Measurements from ENCODE around the gene PKIG.

Gene PKIG

DNA sequence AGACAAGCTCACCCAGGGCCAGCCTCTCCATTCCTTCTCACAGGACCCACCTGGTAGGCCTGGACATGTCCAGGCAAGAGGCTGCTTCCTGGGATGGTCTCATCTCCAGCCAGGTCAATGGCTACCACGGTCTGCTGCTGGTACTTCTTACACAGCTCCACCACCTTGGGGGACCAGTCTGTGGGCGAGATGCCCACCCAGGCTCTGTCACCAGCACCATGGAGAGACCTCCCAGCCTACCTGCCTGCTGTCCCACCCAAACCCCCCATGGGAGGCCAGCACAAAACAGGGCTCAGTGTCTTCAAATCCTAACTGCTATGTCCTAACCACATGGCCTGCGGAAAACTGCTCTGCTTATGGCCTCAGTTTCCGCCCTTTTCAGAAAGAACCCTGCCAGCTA, 41.8 kb downstream of the PKIG start:
- H3K4me3 ChIP-seq (replicated peaks; ENCODE audit: insufficient read depth, low read length), result no peak overlapping the region
- TF ChIP-seq POLR2AphosphoS5 (IDR thresholded peaks at IDR 0.05; ENCODE audit: low read depth) (no peak), SPI1 (IDR thresholded peaks at IDR 0.05; ENCODE audit: borderline replicate concordance, low read depth) (no peak), GABPA (IDR thresholded peaks at IDR 0.05; ENCODE audit: low read depth) (no peak)
- TF ChIP-seq, protein P1, sequence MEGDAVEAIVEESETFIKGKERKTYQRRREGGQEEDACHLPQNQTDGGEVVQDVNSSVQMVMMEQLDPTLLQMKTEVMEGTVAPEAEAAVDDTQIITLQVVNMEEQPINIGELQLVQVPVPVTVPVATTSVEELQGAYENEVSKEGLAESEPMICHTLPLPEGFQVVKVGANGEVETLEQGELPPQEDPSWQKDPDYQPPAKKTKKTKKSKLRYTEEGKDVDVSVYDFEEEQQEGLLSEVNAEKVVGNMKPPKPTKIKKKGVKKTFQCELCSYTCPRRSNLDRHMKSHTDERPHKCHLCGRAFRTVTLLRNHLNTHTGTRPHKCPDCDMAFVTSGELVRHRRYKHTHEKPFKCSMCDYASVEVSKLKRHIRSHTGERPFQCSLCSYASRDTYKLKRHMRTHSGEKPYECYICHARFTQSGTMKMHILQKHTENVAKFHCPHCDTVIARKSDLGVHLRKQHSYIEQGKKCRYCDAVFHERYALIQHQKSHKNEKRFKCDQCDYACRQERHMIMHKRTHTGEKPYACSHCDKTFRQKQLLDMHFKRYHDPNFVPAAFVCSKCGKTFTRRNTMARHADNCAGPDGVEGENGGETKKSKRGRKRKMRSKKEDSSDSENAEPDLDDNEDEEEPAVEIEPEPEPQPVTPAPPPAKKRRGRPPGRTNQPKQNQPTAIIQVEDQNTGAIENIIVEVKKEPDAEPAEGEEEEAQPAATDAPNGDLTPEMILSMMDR (IDR thresholded peaks at IDR 0.05; ENCODE audit: insufficient read depth, low read length), result no peak
- TF ChIP-seq, protein P2, sequence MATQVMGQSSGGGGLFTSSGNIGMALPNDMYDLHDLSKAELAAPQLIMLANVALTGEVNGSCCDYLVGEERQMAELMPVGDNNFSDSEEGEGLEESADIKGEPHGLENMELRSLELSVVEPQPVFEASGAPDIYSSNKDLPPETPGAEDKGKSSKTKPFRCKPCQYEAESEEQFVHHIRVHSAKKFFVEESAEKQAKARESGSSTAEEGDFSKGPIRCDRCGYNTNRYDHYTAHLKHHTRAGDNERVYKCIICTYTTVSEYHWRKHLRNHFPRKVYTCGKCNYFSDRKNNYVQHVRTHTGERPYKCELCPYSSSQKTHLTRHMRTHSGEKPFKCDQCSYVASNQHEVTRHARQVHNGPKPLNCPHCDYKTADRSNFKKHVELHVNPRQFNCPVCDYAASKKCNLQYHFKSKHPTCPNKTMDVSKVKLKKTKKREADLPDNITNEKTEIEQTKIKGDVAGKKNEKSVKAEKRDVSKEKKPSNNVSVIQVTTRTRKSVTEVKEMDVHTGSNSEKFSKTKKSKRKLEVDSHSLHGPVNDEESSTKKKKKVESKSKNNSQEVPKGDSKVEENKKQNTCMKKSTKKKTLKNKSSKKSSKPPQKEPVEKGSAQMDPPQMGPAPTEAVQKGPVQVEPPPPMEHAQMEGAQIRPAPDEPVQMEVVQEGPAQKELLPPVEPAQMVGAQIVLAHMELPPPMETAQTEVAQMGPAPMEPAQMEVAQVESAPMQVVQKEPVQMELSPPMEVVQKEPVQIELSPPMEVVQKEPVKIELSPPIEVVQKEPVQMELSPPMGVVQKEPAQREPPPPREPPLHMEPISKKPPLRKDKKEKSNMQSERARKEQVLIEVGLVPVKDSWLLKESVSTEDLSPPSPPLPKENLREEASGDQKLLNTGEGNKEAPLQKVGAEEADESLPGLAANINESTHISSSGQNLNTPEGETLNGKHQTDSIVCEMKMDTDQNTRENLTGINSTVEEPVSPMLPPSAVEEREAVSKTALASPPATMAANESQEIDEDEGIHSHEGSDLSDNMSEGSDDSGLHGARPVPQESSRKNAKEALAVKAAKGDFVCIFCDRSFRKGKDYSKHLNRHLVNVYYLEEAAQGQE (IDR thresholded peaks at IDR 0.05; ENCODE audit: insufficient replicate concordance, low read depth), result no peak
- H3K27ac ChIP-seq (replicated peaks), result no peak overlapping the region
- no peaks in the 10 kb centered on the region for H3K27me3 ChIP-seq (ENCODE audit: insufficient read depth, poor library complexity, severe bottlenecking)
- DNase-seq (ENCODE audit: low read depth in 1 of 2, low spot score in 1 of 2), result no peak

DNA sequence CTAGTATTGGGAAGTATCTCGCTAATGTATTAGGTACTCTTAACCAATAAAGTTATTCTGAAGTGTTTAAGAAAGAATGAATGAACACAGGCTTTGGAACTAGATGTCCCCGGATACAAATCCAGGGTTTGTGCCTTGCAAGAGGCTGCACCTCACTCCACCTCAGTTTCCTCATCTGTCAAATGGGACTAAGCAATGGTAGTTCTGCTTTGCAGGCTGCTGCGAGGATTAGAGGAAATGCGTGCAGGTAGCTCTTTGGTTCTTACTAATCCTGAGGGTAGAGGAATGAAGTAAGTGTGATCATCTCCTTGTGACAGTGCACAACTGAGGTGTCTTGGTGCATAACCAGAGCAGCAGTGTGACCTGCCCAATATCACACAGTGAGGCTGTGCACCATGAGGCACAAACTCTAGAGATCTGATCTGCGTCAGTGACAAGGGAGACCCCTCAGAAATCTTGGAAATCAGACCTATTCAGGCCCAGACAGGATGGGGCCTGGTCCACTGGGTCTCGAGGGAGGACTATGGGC, 42.4 kb downstream of the PKIG start:
- Histone ChIP-seq H3K4me3 (replicated peaks; ENCODE audit: insufficient read depth, low read length) (no peak overlapping the region), H3K27me3 (ENCODE audit: insufficient read depth, poor library complexity, severe bottlenecking) (no peaks in the 10 kb centered on the region), H3K27ac (replicated peaks) (no peak overlapping the region)
- no peak for DNase-seq (ENCODE audit: low read depth in 1 of 2, low spot score in 1 of 2)
- TF ChIP-seq GABPA (IDR thresholded peaks at IDR 0.05; ENCODE audit: low read depth) (no peak), POLR2AphosphoS5 (IDR thresholded peaks at IDR 0.05; ENCODE audit: low read depth) (no peak), SPI1 (IDR thresholded peaks at IDR 0.05; ENCODE audit: borderline replicate concordance, low read depth) (no peak)
- TF ChIP-seq, protein P1 (IDR thresholded peaks at IDR 0.05; ENCODE audit: insufficient read depth, low read length), result no peak
- TF ChIP-seq, protein P2 (IDR thresholded peaks at IDR 0.05; ENCODE audit: insufficient replicate concordance, low read depth), result no peak

DNA sequence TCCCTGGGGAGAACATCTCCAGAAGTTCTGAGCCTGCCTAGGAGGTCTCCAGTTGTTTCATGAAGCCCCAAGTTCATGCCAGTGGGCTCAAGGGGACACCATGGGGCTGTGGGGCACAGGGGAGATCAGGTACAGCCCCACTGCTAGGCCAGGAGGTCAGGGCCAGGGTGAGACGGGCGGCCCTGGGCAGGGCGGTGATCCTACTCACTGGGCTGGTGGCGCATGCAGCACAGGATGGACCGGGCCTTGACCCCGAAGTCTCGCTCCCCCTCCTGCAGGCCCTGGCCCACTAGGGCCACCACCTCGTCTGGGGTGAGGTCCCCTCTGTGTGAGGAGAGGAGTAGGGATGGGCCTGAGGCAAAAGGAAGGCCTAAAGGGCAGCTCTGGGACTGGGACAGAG, 43.0 kb downstream of the PKIG start:
- H3K27me3 ChIP-seq (ENCODE audit: insufficient read depth, poor library complexity, severe bottlenecking), result no peaks in the 10 kb centered on the region
- H3K27ac ChIP-seq (replicated peaks), result no peak overlapping the region
- TF ChIP-seq, protein P1 (IDR thresholded peaks at IDR 0.05; ENCODE audit: insufficient read depth, low read length), result no peak
- TF ChIP-seq SPI1 (IDR thresholded peaks at IDR 0.05; ENCODE audit: borderline replicate concordance, low read depth) (no peak), GABPA (IDR thresholded peaks at IDR 0.05; ENCODE audit: low read depth) (no peak), POLR2AphosphoS5 (IDR thresholded peaks at IDR 0.05; ENCODE audit: low read depth) (no peak)
- TF ChIP-seq, protein P2 (IDR thresholded peaks at IDR 0.05; ENCODE audit: insufficient replicate concordance, low read depth), result no peak
- no peak for DNase-seq (ENCODE audit: low read depth in 1 of 2, low spot score in 1 of 2)
- no peak overlapping the region for H3K4me3 ChIP-seq (replicated peaks; ENCODE audit: insufficient read depth, low read length)

Data from HL-60 (cell line).